SK-N-SH treated with all-trans-retinoic acid at 6 μM for 48 hours (cell line): ENCODE data around the gene EPN1.

Source experiments
- ATAC-seq: fragments of 200-7000 bp; cut with Tn5 transposase; 3 replicates; pipeline ENCODE4 v1.9.1; 2020; ENCODE audit warnings: mild to moderate bottlenecking, moderate library complexity
- ARNTL ChIP-seq: fragments of 450-650 bp; formaldehyde crosslinking; IDR thresholded peaks from 2 replicates; pipeline ENCODE4 v1.5.0; 2020; ENCODE audit warnings: low read depth, mild to moderate bottlenecking, moderate library complexity, borderline replicate concordance
- BACH2 ChIP-seq: fragments of 250-450 bp; sonication (Bioruptor Pico); IDR thresholded peaks from 2 replicates; pipeline ENCODE4 v1.9.0; 2021; ENCODE audit warnings: mild to moderate bottlenecking, borderline replicate concordance
- CREB5 ChIP-seq: fragments of 250-450 bp; sonication (Bioruptor Pico); IDR thresholded peaks from 2 replicates; pipeline ENCODE4 v1.5.1; 2020; ENCODE audit warnings: low read depth, mild to moderate bottlenecking, moderate library complexity
- CSDC2 ChIP-seq: fragments of 250-450 bp; sonication (Bioruptor Pico); IDR thresholded peaks from 2 replicates; pipeline ENCODE4 v1.5.0; 2020; ENCODE audit warnings: mild to moderate bottlenecking, moderate library complexity
- CSRNP3 ChIP-seq: fragments of 250-450 bp; sonication (Bioruptor Pico); IDR thresholded peaks from 2 replicates; pipeline ENCODE4 v1.5.1; 2021; ENCODE audit warnings: mild to moderate bottlenecking, moderate library complexity
- ESRRG ChIP-seq: fragments of 250-450 bp; sonication (Bioruptor Pico); IDR thresholded peaks from 2 replicates; pipeline ENCODE4 v1.6.1; 2021; ENCODE audit warnings: mild to moderate bottlenecking
- GLIS3 ChIP-seq: fragments of 250-450 bp; sonication (Bioruptor Pico); IDR thresholded peaks from 2 replicates; pipeline ENCODE4 v1.5.0; 2020; ENCODE audit warnings: mild to moderate bottlenecking, moderate library complexity
- ISL1 ChIP-seq: fragments of 250-450 bp; sonication (Bioruptor Pico); IDR thresholded peaks from 2 replicates; pipeline ENCODE4 v2.1.2; 2022; ENCODE audit warnings: mild to moderate bottlenecking, moderate library complexity
- OSR1 ChIP-seq: fragments of 250-450 bp; sonication (Bioruptor Pico); IDR thresholded peaks from 2 replicates; pipeline ENCODE4 v1.8.0; 2022; ENCODE audit warnings: moderate library complexity, mild to moderate bottlenecking, inconsistent platforms
- PATZ1 ChIP-seq: fragments of 250-450 bp; sonication (Bioruptor Pico); IDR thresholded peaks from 2 replicates; pipeline ENCODE4 v1.8.0; 2020; ENCODE audit warnings: mild to moderate bottlenecking, moderate library complexity, borderline replicate concordance
- POU6F1 ChIP-seq: fragments of 250-450 bp; sonication (Bioruptor Pico); IDR thresholded peaks from 2 replicates; pipeline ENCODE4 v1.8.0; 2021; ENCODE audit warnings: low read depth, mild to moderate bottlenecking, moderate library complexity, borderline replicate concordance
- PPARA ChIP-seq: fragments of 250-450 bp; sonication (Bioruptor Pico); IDR thresholded peaks from 2 replicates; pipeline ENCODE4 v1.5.0; 2020; ENCODE audit warnings: mild to moderate bottlenecking, borderline replicate concordance
- RARB ChIP-seq: fragments of 250-450 bp; sonication (Bioruptor Pico); IDR thresholded peaks from 2 replicates; pipeline ENCODE4 v1.8.0; 2021; ENCODE audit warnings: mild to moderate bottlenecking, moderate library complexity
- SNAI2 ChIP-seq: fragments of 250-450 bp; sonication (Bioruptor Pico); IDR thresholded peaks from 2 replicates; pipeline ENCODE4 v1.5.0; 2020; ENCODE audit warnings: mild to moderate bottlenecking, moderate library complexity
- TCF4 ChIP-seq: fragments of 250-450 bp; sonication (Bioruptor Pico); IDR thresholded peaks from 2 replicates; pipeline ENCODE4 v1.8.0; 2021; ENCODE audit warnings: mild to moderate bottlenecking, moderate library complexity, borderline replicate concordance
- TOX ChIP-seq: fragments of 250-450 bp; sonication (Bioruptor Pico); IDR thresholded peaks from 2 replicates; pipeline ENCODE4 v1.8.0; 2021; ENCODE audit warnings: mild to moderate bottlenecking, moderate library complexity, borderline replicate concordance
- ZC3H10 ChIP-seq: fragments of 250-450 bp; sonication (Bioruptor Pico); IDR thresholded peaks from 2 replicates; pipeline ENCODE4 v1.5.1; 2021; ENCODE audit warnings: mild to moderate bottlenecking, moderate library complexity
- ZFP3 ChIP-seq: fragments of 250-450 bp; sonication (Bioruptor Pico); IDR thresholded peaks from 2 replicates; pipeline ENCODE4 v1.5.0; 2020; ENCODE audit warnings: mild to moderate bottlenecking, moderate library complexity
- ZFP30 ChIP-seq: fragments of 450-650 bp; formaldehyde crosslinking; IDR thresholded peaks from 2 replicates; pipeline ENCODE4 v1.5.0; 2022; ENCODE audit warnings: mild to moderate bottlenecking, moderate library complexity
- ZNF565 ChIP-seq: fragments of 450-650 bp; formaldehyde crosslinking; conservative IDR thresholded peaks from 2 replicates; pipeline ENCODE4 v1.5.0; 2020; ENCODE audit warnings: low read depth, mild to moderate bottlenecking, moderate library complexity
- ZNF70 ChIP-seq: fragments of 450-650 bp; formaldehyde crosslinking; IDR thresholded peaks from 2 replicates; pipeline ENCODE4 v1.5.0; 2020; ENCODE audit warnings: mild to moderate bottlenecking, moderate library complexity
- ZNF8 ChIP-seq: fragments of 450-650 bp; formaldehyde crosslinking; IDR thresholded peaks from 2 replicates; pipeline ENCODE4 v1.5.0; 2020; ENCODE audit warnings: mild to moderate bottlenecking, moderate library complexity

The EPN1 gene

GRCh38 chr19:55705972-55706371, 30.9 kb downstream of the EPN1 start:
- no peak for ATAC-seq
- TF ChIP-seq GLIS3 (CRISPR knock-in tag) (no peak), BACH2 (CRISPR knock-in tag) (no peak), RARB (CRISPR knock-in tag) (no peak), ARNTL (CRISPR knock-in tag) (no peak), ZFP3 (CRISPR knock-in tag) (no peak), ZFP30 (CRISPR knock-in tag) (no peak), TOX (CRISPR knock-in tag) (no peak), SNAI2 (CRISPR knock-in tag) (no peak), OSR1 (CRISPR knock-in tag) (no peak), ZNF8 (CRISPR knock-in tag) (no peak), PPARA (CRISPR knock-in tag) (no peak), ZNF70 (CRISPR knock-in tag) (no peak), PATZ1 (no peak), CSRNP3 (CRISPR knock-in tag) (no peak), CREB5 (CRISPR knock-in tag) (no peak), ESRRG (CRISPR knock-in tag) (no peak)

GRCh38 chr19:55711719-55712118, 36.7 kb downstream of the EPN1 start:
- TF ChIP-seq SNAI2 (CRISPR knock-in tag) (no peak), POU6F1 (no peak), ZFP30 (CRISPR knock-in tag) (no peak), ZNF565 (CRISPR knock-in tag) (no peak), ISL1 (CRISPR knock-in tag) (no peak), OSR1 (CRISPR knock-in tag) (no peak), ZFP3 (CRISPR knock-in tag) (no peak), ZC3H10 (no peak), ZNF70 (CRISPR knock-in tag) (no peak), CSRNP3 (CRISPR knock-in tag) (no peak)
- TF ChIP-seq, all 23 proteins: peak for 0

GRCh38 chr19:55712804-55713631, 38.0 kb downstream of the EPN1 start:
- TF ChIP-seq ZC3H10 (no peak), BACH2 (CRISPR knock-in tag) (no peak), ISL1 (CRISPR knock-in tag) (no peak), OSR1 (CRISPR knock-in tag) (no peak), RARB (CRISPR knock-in tag) (no peak), PATZ1 (no peak), SNAI2 (CRISPR knock-in tag) (no peak), ESRRG (CRISPR knock-in tag) (no peak), CREB5 (CRISPR knock-in tag) (no peak), ARNTL (CRISPR knock-in tag) (no peak), ZNF565 (CRISPR knock-in tag) (no peak), ZFP30 (CRISPR knock-in tag) (no peak), CSDC2 (CRISPR knock-in tag) (no peak), TCF4 (CRISPR knock-in tag) (no peak), ZFP3 (CRISPR knock-in tag) (no peak), PPARA (CRISPR knock-in tag) (no peak)
- no peak for ATAC-seq

More at GRCh38 chr19:55711719-55712118, 36.7 kb downstream of the EPN1 start:
- no peak for ATAC-seq
